Iris pigment epithelial cell (primary cell): ENCODE data around the gene PPP1R14C.
"Not testable (repeated sequence)": the region's sequence is repeated elsewhere in the genome, so short reads cannot be mapped to it uniquely, and the experiment has no call there.

Source experiments
- DNase-seq: peaks from one replicate; pipeline ENCODE4 v3.0.0-alpha.2; 2011; ENCODE audit warnings: low read depth

The PPP1R14C gene

GRCh38 chr6:150220634-150221551 is 78.0 kb downstream of the PPP1R14C start:
- no peak for DNase-seq

GRCh38 chr6:150224820-150225219 is 82.0 kb downstream of the PPP1R14C start:
- DNase-seq = no peak

- no peak for DNase-seq
These were observed 84.4 kb downstream of the PPP1R14C start for GRCh38 chr6:150227281-150227680.

- no peak for DNase-seq
These were observed 85.4 kb downstream of the PPP1R14C start for GRCh38 chr6:150228072-150228733.

- peak; percentile 45 for DNase-seq
These were observed 86.8 kb downstream of the PPP1R14C start for GRCh38 chr6:150229436-150230163.

GRCh38 chr6:150230164-150230561 is 87.3 kb downstream of the PPP1R14C start:
- DNase-seq = no peak

- DNase-seq = no peak
These were observed 88.1 kb downstream of the PPP1R14C start for GRCh38 chr6:150230832-150231524.

- DNase-seq = peak; percentile 51
These were observed 88.6 kb downstream of the PPP1R14C start for GRCh38 chr6:150231525-150231850.

- DNase-seq = no peak
These were observed 91.0 kb downstream of the PPP1R14C start for GRCh38 chr6:150233843-150234269.

GRCh38 chr6:150235218-150235617 is 92.4 kb downstream of the PPP1R14C start:
- DNase-seq = no peak

GRCh38 chr6:150236114-150236513 is 93.3 kb downstream of the PPP1R14C start:
- DNase-seq = no peak

GRCh38 chr6:150236544-150236943 is 93.7 kb downstream of the PPP1R14C start:
- no peak for DNase-seq

GRCh38 chr6:150237626-150238025 is 94.8 kb downstream of the PPP1R14C start:
- no peak for DNase-seq

GRCh38 chr6:150238336-150238741 is 95.5 kb downstream of the PPP1R14C start:
- DNase-seq = no peak

- DNase-seq = no peak
These were observed 96.1 kb downstream of the PPP1R14C start for GRCh38 chr6:150238846-150239407.

GRCh38 chr6:150241756-150242155 is 98.9 kb downstream of the PPP1R14C start:
- DNase-seq = not testable (repeated sequence)

GRCh38 chr6:150243620-150244314 is 100.9 kb downstream of the PPP1R14C start:
- DNase-seq = peak; percentile 41

GRCh38 chr6:150245148-150245935 is 102.5 kb downstream of the PPP1R14C start:
- DNase-seq = no peak

GRCh38 chr6:150247803-150248202 is 105.0 kb downstream of the PPP1R14C start:
- DNase-seq = no peak

- DNase-seq = no peak
These were observed 105.5 kb downstream of the PPP1R14C start for GRCh38 chr6:150248300-150248699.
